WTC11 (cell line): Measurements from ENCODE around the gene SUSD1. TPM values are rescaled to one million over a fixed set of nuclear protein-coding genes. Genes with fewer than 3 reads are reported as not detected.

ENCODE experiments used
- ATAC-seq: fragments of 200-7000 bp; cut with Tn5 transposase; 2 replicates; pipeline ENCODE4 v1.10.0; 2021; ENCODE audit warnings: mild to moderate bottlenecking, moderate library complexity
- CTCF ChIA-PET: fragments of 300-600 bp; sonication (Branson Sonifier 250); formaldehyde crosslinking; loops from one replicate; lab custom pipeline; 2021; ENCODE audit warnings: antibody characterized with exemption; lab: Charles Lee
- POLR2A ChIA-PET: fragments of 350-600 bp; sonication (Branson Sonifier 250); formaldehyde crosslinking; loops from one replicate; lab custom pipeline; 2021; ENCODE audit warnings: antibody characterized with exemption; lab: Charles Lee
- DNase-seq: peaks from one replicate; pipeline ENCODE4 v3.0.0; 2021; ENCODE audit warnings: low spot score
- H3K27ac Mint-ChIP-seq: 2 replicates; pipeline ENCODE4 v1.8.0; 2021; ENCODE audit warnings: mixed read lengths
- H3K27me3 Mint-ChIP-seq: 2 replicates; pipeline ENCODE4 v1.8.0; 2021; ENCODE audit warnings: low read depth, mild to moderate bottlenecking, moderate library complexity, mixed read lengths
- H3K36me3 Mint-ChIP-seq: 2 replicates; pipeline ENCODE4 v1.8.0; 2021; ENCODE audit warnings: mixed read lengths
- H3K4me1 Mint-ChIP-seq: 2 replicates; pipeline ENCODE4 v1.8.0; 2022; ENCODE audit warnings: mixed read lengths
- H3K4me3 Mint-ChIP-seq: 2 replicates; pipeline ENCODE4 v1.8.0; 2021; ENCODE audit warnings: mild to moderate bottlenecking, moderate library complexity, mixed read lengths
- H3K9me3 Mint-ChIP-seq: 2 replicates; pipeline ENCODE4 v1.8.0; 2021; ENCODE audit warnings: mixed read lengths
- CTCF ChIP-seq: fragments of 200-600 bp; IDR thresholded peaks from 2 replicates; pipeline ENCODE4 v1.8.0; 2022; ENCODE audit warnings: antibody characterized with exemption
- ELF4 ChIP-seq: sonication (generic); formaldehyde crosslinking; IDR thresholded peaks from 2 replicates; pipeline ENCODE4 v1.8.1; 2022; ENCODE audit warnings: low read depth, mild to moderate bottlenecking, moderate library complexity, missing genetic modification reagents
- EMX1 ChIP-seq: fragments of 250-450 bp; sonication (Bioruptor Pico); IDR thresholded peaks from 2 replicates; pipeline ENCODE4 v1.8.0; 2021; ENCODE audit warnings: mild to moderate bottlenecking
- ESRRA ChIP-seq: sonication (generic); formaldehyde crosslinking; IDR thresholded peaks from 2 replicates; pipeline ENCODE4 v1.8.1; 2022; ENCODE audit warnings: mild to moderate bottlenecking, missing genetic modification reagents, borderline replicate concordance
- ETV6 ChIP-seq: sonication (generic); formaldehyde crosslinking; IDR thresholded peaks from 2 replicates; pipeline ENCODE4 v1.8.1; 2022; ENCODE audit warnings: mild to moderate bottlenecking, missing genetic modification reagents
- FOXP1 ChIP-seq: sonication (generic); formaldehyde crosslinking; IDR thresholded peaks from 2 replicates; pipeline ENCODE4 v1.8.0; 2022; ENCODE audit warnings: missing genetic modification reagents, mild to moderate bottlenecking, moderate library complexity, borderline replicate concordance
- GABPB1 ChIP-seq: sonication (generic); formaldehyde crosslinking; IDR thresholded peaks from 2 replicates; pipeline ENCODE4 v1.8.1; 2023; ENCODE audit warnings: mild to moderate bottlenecking, missing genetic modification reagents
- PRDM15 ChIP-seq: sonication (generic); formaldehyde crosslinking; IDR thresholded peaks from 2 replicates; pipeline ENCODE4 v1.8.0; 2022; ENCODE audit warnings: missing genetic modification reagents
- SMAD3 ChIP-seq: sonication (generic); formaldehyde crosslinking; IDR thresholded peaks from 2 replicates; pipeline ENCODE4 v1.8.0; 2022; ENCODE audit warnings: missing genetic modification reagents, mild to moderate bottlenecking, borderline replicate concordance
- SMAD4 ChIP-seq: sonication (generic); formaldehyde crosslinking; IDR thresholded peaks from 2 replicates; pipeline ENCODE4 v1.8.0; 2022; ENCODE audit warnings: mild to moderate bottlenecking, missing genetic modification reagents
- STAT6 ChIP-seq: sonication (generic); formaldehyde crosslinking; conservative IDR thresholded peaks from 2 replicates; pipeline ENCODE4 v1.8.1; 2023; ENCODE audit warnings: mild to moderate bottlenecking, low read depth, missing genetic modification reagents, moderate library complexity
- ZBTB21 ChIP-seq: sonication (generic); formaldehyde crosslinking; IDR thresholded peaks from 2 replicates; pipeline ENCODE4 v1.8.1; 2023; ENCODE audit warnings: mild to moderate bottlenecking, missing genetic modification reagents, borderline replicate concordance
- ZBTB43 ChIP-seq: sonication (generic); formaldehyde crosslinking; IDR thresholded peaks from 2 replicates; pipeline ENCODE4 v1.8.1; 2023; ENCODE audit warnings: mild to moderate bottlenecking, missing genetic modification reagents
- ZNF219 ChIP-seq: sonication (generic); formaldehyde crosslinking; IDR thresholded peaks from 2 replicates; pipeline ENCODE4 v1.8.0; 2023; ENCODE audit warnings: missing genetic modification reagents, mild to moderate bottlenecking, borderline replicate concordance
- total RNA-seq: library from RNA; stranded (reverse); gene quantifications from 3 replicates; pipeline ENCODE4 v1.2.3, GENCODE V29; 2021
- TF ChIP-seq, protein P1 (sequence below): fragments of 250-450 bp; sonication (Bioruptor Pico); IDR thresholded peaks from 2 replicates; pipeline ENCODE4 v2.1.2; 2022; ENCODE audit warnings: mild to moderate bottlenecking, moderate library complexity
- TF ChIP-seq, protein P2 (sequence below): sonication (generic); formaldehyde crosslinking; IDR thresholded peaks from 2 replicates; pipeline ENCODE4 v1.8.0; 2023; ENCODE audit warnings: missing genetic modification reagents
- TF ChIP-seq, protein P3 (sequence below): fragments of 250-450 bp; sonication (Bioruptor Pico); IDR thresholded peaks from 2 replicates; pipeline ENCODE4 v1.9.0; 2021; ENCODE audit warnings: mild to moderate bottlenecking

The SUSD1 gene
- total RNA-seq, 1 experiment from 2014 or later = 5.1 TPM

DNA sequence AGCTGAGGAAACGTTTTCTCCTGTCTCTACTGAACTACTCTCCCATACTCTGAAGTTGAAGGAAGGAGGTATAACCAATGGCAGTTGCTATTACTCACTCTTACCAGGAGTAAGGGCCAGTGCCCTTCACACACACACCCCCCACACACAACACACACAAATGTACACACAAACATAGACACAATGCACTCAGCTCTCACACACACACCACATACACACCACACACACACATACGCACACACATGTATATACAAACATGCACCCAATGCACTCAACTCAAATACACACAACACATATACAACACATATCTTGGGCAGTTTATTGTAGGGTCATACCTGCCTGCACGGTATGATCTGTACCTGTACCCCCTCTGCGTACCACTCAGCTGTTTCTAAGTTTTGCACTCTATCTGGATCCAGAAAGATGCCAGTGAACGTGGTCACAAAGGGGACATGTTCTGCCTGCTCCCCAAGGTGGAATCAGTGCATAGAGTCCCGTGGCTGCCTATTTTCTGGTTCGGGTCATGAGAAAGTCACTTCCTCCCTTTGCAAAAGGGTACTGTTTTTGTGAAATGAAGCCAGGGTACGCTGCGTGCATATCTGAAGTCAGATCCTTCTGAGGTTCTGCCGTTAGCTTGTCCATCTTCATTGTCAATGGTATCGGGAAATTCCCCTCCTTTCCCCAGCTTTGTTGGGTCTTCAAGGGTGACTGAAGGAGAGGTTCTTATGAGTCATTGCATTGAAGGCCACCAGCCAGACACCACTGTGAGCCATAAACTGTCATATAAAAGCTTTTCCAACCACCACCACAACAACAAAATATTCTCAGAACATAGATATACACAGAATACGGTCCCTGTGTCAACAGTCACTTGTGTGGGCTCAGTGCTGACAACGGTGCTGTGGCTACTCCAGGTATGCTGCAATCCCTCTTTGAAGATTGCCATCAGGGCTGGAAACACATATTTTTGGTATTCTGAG lies 146.6 kb downstream of the SUSD1 start:
- ChIA-PET CTCF (no interaction called here), POLR2A (no interaction called here)
- H3K4me3 Mint-ChIP-seq = no peak overlapping the region
- H3K27ac Mint-ChIP-seq = no peak overlapping the region
- no peak for DNase-seq
- peaks cover 9% of the 10 kb centered on the region for H3K4me1 Mint-ChIP-seq
- TF ChIP-seq ELF4 (CRISPR knock-in tag) (no peak), EMX1 (CRISPR knock-in tag) (no peak), SMAD4 (CRISPR knock-in tag) (no peak), ESRRA (CRISPR knock-in tag) (no peak), GABPB1 (no peak), ZBTB21 (CRISPR knock-in tag) (no peak), STAT6 (no peak), ZBTB43 (CRISPR knock-in tag) (no peak), PRDM15 (CRISPR knock-in tag) (no peak), ZNF219 (CRISPR knock-in tag) (no peak), ETV6 (no peak)
- TF ChIP-seq, protein P1, sequence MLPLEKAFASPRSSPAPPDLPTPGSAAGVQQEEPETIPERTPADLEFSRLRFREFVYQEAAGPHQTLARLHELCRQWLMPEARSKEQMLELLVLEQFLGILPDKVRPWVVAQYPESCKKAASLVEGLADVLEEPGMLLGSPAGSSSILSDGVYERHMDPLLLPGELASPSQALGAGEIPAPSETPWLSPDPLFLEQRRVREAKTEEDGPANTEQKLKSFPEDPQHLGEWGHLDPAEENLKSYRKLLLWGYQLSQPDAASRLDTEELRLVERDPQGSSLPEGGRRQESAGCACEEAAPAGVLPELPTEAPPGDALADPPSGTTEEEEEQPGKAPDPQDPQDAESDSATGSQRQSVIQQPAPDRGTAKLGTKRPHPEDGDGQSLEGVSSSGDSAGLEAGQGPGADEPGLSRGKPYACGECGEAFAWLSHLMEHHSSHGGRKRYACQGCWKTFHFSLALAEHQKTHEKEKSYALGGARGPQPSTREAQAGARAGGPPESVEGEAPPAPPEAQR = no peak
- TF ChIP-seq, protein P2, sequence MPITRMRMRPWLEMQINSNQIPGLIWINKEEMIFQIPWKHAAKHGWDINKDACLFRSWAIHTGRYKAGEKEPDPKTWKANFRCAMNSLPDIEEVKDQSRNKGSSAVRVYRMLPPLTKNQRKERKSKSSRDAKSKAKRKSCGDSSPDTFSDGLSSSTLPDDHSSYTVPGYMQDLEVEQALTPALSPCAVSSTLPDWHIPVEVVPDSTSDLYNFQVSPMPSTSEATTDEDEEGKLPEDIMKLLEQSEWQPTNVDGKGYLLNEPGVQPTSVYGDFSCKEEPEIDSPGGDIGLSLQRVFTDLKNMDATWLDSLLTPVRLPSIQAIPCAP (CRISPR knock-in tag) = no peak
- H3K9me3 Mint-ChIP-seq = 0 out of 2 replicates have a peak, but pooled peaks cover 6% of the 10 kb centered on the region
- ATAC-seq = no peak
- H3K27me3 Mint-ChIP-seq = no peaks in the 10 kb centered on the region
- H3K36me3 Mint-ChIP-seq = no peaks in the 10 kb centered on the region

DNA sequence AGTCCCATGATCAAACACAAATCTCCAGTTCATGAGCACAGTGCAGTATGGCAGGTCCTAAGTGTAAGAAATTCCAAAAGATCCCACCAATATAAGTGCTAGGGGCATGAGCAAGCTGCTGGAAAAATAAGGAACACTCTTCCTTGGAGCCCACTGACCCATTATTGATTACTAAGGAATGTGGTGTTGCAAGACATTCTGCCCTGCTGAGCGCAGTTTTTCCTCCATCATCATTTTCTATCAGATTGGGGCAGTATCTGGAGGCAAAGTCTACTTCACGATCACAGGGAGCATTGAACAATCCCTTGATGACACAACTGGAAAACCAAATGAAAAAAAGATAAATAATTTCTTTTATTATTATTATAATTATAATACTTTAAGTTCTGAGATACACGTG lies 149.2 kb downstream of the SUSD1 start:
- peaks cover 9% of the 10 kb centered on the region for H3K4me1 Mint-ChIP-seq
- H3K9me3 Mint-ChIP-seq = 0 out of 2 replicates have a peak, but pooled peaks cover 6% of the 10 kb centered on the region
- DNase-seq (no peak), ATAC-seq (no peak)
- ChIA-PET CTCF (no interaction called here), POLR2A (no interaction called here)
- H3K27me3 Mint-ChIP-seq = no peaks in the 10 kb centered on the region
- H3K4me3 Mint-ChIP-seq = no peak overlapping the region
- no peaks in the 10 kb centered on the region for H3K36me3 Mint-ChIP-seq
- TF ChIP-seq SMAD3 (CRISPR knock-in tag) (no peak), FOXP1 (CRISPR knock-in tag) (no peak), CTCF (no peak)
- TF ChIP-seq, protein P3, sequence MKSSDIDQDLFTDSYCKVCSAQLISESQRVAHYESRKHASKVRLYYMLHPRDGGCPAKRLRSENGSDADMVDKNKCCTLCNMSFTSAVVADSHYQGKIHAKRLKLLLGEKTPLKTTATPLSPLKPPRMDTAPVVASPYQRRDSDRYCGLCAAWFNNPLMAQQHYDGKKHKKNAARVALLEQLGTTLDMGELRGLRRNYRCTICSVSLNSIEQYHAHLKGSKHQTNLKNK (CRISPR knock-in tag) = no peak
- H3K27ac Mint-ChIP-seq = no peak overlapping the region
